ENCODE data around the gene PERM1. TPM values are rescaled to one million over a fixed set of nuclear protein-coding genes. Genes with fewer than 3 reads are reported as not detected.

Gene PERM1
- total RNA-seq, 4 donors from 2014 or later = 0.11 to 0.50 (median 0.30) TPM

- H3K4me3 ChIP-seq = no peak overlapping the region
- H3K36me3 ChIP-seq = no peaks in the 10 kb centered on the region
- H3K9me3 ChIP-seq = no peaks in the 10 kb centered on the region
- peaks cover 20 to 41% (median 37%) of the 10 kb centered on the region in 4 donors for H3K4me1 ChIP-seq
- H3K27ac ChIP-seq (replicated peaks in 1 of 4) = no peak overlapping the region
- TF ChIP-seq POLR2AphosphoS5 (IDR thresholded peaks at IDR 0.05) (no peak), EP300 (IDR thresholded peaks at IDR 0.05) (no peak), POLR2A (IDR thresholded peaks at IDR 0.05; ENCODE audit: low read depth) (no peak)
- TF ChIP-seq, protein P1, sequence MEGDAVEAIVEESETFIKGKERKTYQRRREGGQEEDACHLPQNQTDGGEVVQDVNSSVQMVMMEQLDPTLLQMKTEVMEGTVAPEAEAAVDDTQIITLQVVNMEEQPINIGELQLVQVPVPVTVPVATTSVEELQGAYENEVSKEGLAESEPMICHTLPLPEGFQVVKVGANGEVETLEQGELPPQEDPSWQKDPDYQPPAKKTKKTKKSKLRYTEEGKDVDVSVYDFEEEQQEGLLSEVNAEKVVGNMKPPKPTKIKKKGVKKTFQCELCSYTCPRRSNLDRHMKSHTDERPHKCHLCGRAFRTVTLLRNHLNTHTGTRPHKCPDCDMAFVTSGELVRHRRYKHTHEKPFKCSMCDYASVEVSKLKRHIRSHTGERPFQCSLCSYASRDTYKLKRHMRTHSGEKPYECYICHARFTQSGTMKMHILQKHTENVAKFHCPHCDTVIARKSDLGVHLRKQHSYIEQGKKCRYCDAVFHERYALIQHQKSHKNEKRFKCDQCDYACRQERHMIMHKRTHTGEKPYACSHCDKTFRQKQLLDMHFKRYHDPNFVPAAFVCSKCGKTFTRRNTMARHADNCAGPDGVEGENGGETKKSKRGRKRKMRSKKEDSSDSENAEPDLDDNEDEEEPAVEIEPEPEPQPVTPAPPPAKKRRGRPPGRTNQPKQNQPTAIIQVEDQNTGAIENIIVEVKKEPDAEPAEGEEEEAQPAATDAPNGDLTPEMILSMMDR (IDR thresholded peaks at IDR 0.05) = no peak
- 86% methylated on average over 9 of the region's 9 CpGs for WGBS
- H3K27me3 ChIP-seq = peaks cover 0 to 99% (median 16%) of the 10 kb centered on the region in 4 donors
- no peak for DNase-seq (ENCODE audit: extremely low spot score)
- intact Hi-C loops (cut with DNase I) = no loop called here
These were observed 54.7 kb downstream of the PERM1 start for GRCh38 chr1:927234-927633.

DNA sequence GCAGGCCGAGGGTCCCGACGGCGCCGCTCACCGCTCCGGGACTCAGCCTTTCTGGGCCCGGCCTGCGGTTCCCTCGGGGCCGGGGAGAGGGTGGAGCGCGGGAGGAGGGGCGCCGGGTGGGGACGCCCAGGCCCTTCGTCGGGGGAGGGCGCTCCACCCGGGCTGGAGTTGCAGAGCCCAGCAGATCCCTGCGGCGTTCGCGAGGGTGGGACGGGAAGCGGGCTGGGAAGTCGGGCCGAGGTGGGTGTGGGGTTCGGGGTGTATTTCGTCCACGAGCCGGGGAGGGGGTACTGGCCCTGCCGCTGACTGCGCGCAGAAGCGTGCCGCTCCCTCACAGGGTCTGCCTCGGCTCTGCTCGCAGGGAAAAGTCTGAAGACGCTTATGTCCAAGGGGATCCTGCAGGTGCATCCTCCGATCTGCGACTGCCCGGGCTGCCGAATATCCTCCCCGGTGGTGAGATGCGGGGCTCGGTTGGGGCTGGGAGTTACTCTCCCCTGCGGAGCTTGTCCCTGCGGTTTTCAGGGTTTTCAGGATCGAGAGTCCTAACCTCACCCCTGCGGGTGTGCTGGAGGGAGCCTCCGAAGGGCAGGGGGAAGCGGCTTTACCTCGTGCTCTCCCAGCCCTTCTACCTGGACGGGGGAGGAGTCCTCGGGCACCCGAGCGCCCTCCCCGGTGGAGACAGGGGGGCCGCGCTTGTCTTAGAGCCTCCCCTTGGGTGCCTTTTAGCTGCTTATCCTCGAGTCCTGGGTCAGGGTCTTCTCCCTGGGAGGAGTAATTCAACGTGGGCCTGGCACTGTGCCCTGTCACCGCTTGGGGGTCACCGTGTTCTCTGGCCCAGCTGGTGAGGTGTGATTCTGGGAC lies 56.1 kb downstream of the PERM1 start:
- H3K4me3 ChIP-seq = peak overlapping the region; percentile 57 to 75 (median 62)
- intact Hi-C loops (cut with DNase I) = no loop called here
- H3K27me3 ChIP-seq = peaks cover 5 to 99% (median 16%) of the 10 kb centered on the region in 4 donors
- 1% methylated on average over 18 of the region's 65 CpGs for WGBS
- no peaks in the 10 kb centered on the region for H3K36me3 ChIP-seq
- H3K4me1 ChIP-seq = peaks cover 27 to 53% (median 46%) of the 10 kb centered on the region in 4 donors
- no peak for DNase-seq (ENCODE audit: extremely low spot score)
- TF ChIP-seq EP300 (IDR thresholded peaks at IDR 0.05) = no peak
- TF ChIP-seq POLR2AphosphoS5 (IDR thresholded peaks at IDR 0.05) = peak in 1 of 2 donors; percentile 29
- TF ChIP-seq POLR2A (IDR thresholded peaks at IDR 0.05; ENCODE audit: low read depth) = no peak
- TF ChIP-seq, protein P1 (IDR thresholded peaks at IDR 0.05) = no peak
- no peaks in the 10 kb centered on the region for H3K9me3 ChIP-seq
- H3K27ac ChIP-seq (replicated peaks in 1 of 4) = no peak overlapping the region

Small RNAs within 50 kb of the gene (small RNA-seq; reads per million reads assigned to genes)
- gene AL645608.3 = 0 reads per million in 3 donors

Other genes starting within 250 kb of the PERM1 start
- 10 to 100 TPM in 2 of 4 donors, 1 to 10 TPM in 2; 6.2 to 28.8 (median 13.9) TPM for gene SAMD11, start 58.2 kb downstream of the PERM1 start, total RNA-seq
- gene NOC2L, start 22.8 kb downstream of the PERM1 start, total RNA-seq = 10 to 100 TPM; 35.3 to 54.1 (median 47.5) TPM
- gene KLHL17, start 21.5 kb downstream of the PERM1 start, total RNA-seq = 10 to 100 TPM in 1 of 4 donors, 1 to 10 TPM in 3; 3.7 to 10.8 (median 6.2) TPM
- under 1 TPM in 3 of 4 donors, not detected in 1; 0.17 to 0.50 (median 0.19) TPM for gene PLEKHN1, start 15.6 kb downstream of the PERM1 start, total RNA-seq
- gene HES4, start 18.0 kb upstream of the PERM1 start, total RNA-seq = 10 to 100 TPM; 37.8 to 90.4 (median 65.0) TPM
- gene ISG15, start 31.4 kb upstream of the PERM1 start, total RNA-seq = 10 to 100 TPM; 39.4 to 74.9 (median 41.1) TPM
- gene AGRN, start 38.0 kb upstream of the PERM1 start, total RNA-seq = 10 to 100 TPM; 17.0 to 31.6 (median 22.6) TPM
- not detected for gene RNF223, start 92.2 kb upstream of the PERM1 start, total RNA-seq
- 10 to 100 TPM in 1 of 4 donors, 1 to 10 TPM in 3; 4.2 to 11.9 (median 8.5) TPM for gene C1orf159, start 134.0 kb upstream of the PERM1 start, total RNA-seq
- under 1 TPM in 1 of 4 donors, not detected in 3; 0.17 TPM for gene TTLL10, start 191.8 kb upstream of the PERM1 start, total RNA-seq
- gene TNFRSF18, start 224.5 kb upstream of the PERM1 start, total RNA-seq = under 1 TPM in 2 of 4 donors, not detected in 2; 0.29 to 0.66 TPM
- gene TNFRSF4, start 232.1 kb upstream of the PERM1 start, total RNA-seq = 1 to 10 TPM in 2 of 4 donors, under 1 TPM in 2; 0.50 to 2.1 (median 0.93) TPM
- gene SDF4, start 249.9 kb upstream of the PERM1 start, total RNA-seq = 100 to 1,000 TPM in 3 of 4 donors, 10 to 100 TPM in 1; 88.5 to 125 (median 107) TPM

Measured in esophagus muscularis mucosa (tissue), 4 donors.